ENCODE results near the gene LYL1. TPM values are rescaled to one million over a fixed set of nuclear protein-coding genes. Genes with fewer than 3 reads are reported as not detected.
A peak's percentile ranks its signal among the peaks of the same experiment; 100 is the strongest.

Gene LYL1
- total RNA-seq (10 to 100 TPM; 15.4 to 32.9 TPM), polyA plus RNA-seq (ENCODE audit: insufficient read length in 6 of 6) (10 to 100 TPM in 2 of 6 donors, 1 to 10 TPM in 4; 5.3 to 10.9 (median 8.8) TPM)
- long read RNA-seq, donor 1, transcript LYL1-201 (4 exons, 1,490 nt), result major isoform, 17 of 19 reads
- long read RNA-seq, donor 1, partial matches to known transcripts, result 0 of 19 reads
- long read RNA-seq, donor 1, other reads (novel, unspliced or antisense), result 0 of 19 reads
- long read RNA-seq, donor 2, partial matches to known transcripts, result 0 of 3 reads
- long read RNA-seq, donor 2, other reads (novel, unspliced or antisense), result 0 of 3 reads
- long read RNA-seq, donor 3, partial matches to known transcripts, result 0 of 4 reads
- long read RNA-seq, donor 3, other reads (novel, unspliced or antisense), result 0 of 4 reads
- long read RNA-seq, donor 4, partial matches to known transcripts, result 0 of 3 reads
- long read RNA-seq, donor 4, other reads (novel, unspliced or antisense), result 0 of 3 reads
- long read RNA-seq, donor 5, partial matches to known transcripts, result 0 of 4 reads
- long read RNA-seq, donor 5, other reads (novel, unspliced or antisense), result 0 of 4 reads
- long read RNA-seq, donor 6, transcript LYL1-201 (4 exons, 1,490 nt), result major isoform, 6 of 8 reads
- long read RNA-seq, donor 6, partial matches to known transcripts, result 0 of 8 reads
- long read RNA-seq, donor 6, other reads (novel, unspliced or antisense), result 0 of 8 reads
- long read RNA-seq, donor 7, partial matches to known transcripts, result 0 of 1 reads
- long read RNA-seq, donor 7, other reads (novel, unspliced or antisense), result 0 of 1 reads
- long read RNA-seq, donor 8, transcript LYL1-201 (4 exons, 1,490 nt), result major isoform, 5 of 8 reads
- long read RNA-seq, donor 8, partial matches to known transcripts, result 0 of 8 reads
- long read RNA-seq, donor 8, other reads (novel, unspliced or antisense), result 0 of 8 reads
- long read RNA-seq, donor 9, result 0 reads
- long read RNA-seq, donor 10, transcript LYL1-201 (4 exons, 1,490 nt), result major isoform, 27 of 42 reads
- long read RNA-seq, donor 10, partial matches to known transcripts, result 0 of 42 reads
- long read RNA-seq, donor 10, other reads (novel, unspliced or antisense), result 15 of 42 reads
- long read RNA-seq, donor 11, result 0 reads
- long read RNA-seq, donor 12, partial matches to known transcripts, result 0 of 6 reads
- long read RNA-seq, donor 12, other reads (novel, unspliced or antisense), result 0 of 6 reads

- intact Hi-C loops (cut with DNase I), result no loop called here
- peak within 1 kb of the TSS; percentile 42 to 50 for H3K4me3 ChIP-seq
- H3K36me3 ChIP-seq, result peaks cover 0 to 22% of the 10 kb centered on the region in 2 donors
- H3K9me3 ChIP-seq, result no peaks in the 10 kb centered on the region
- peak within 1 kb of the TSS; percentile 82 to 98 for H3K27ac ChIP-seq
- DNase-seq, result peak in 3 of 4 donors; percentile 74 to 96 (median 88)
- TF ChIP-seq CTCF (IDR thresholded peaks at IDR 0.05), result no peak
- peak; percentile 66 for ATAC-seq
- peaks cover 13 to 65% of the 10 kb centered on the region in 2 donors for H3K4me1 ChIP-seq
- no peaks in the 10 kb centered on the region for H3K27me3 ChIP-seq
These were observed at the start of gene LYL1 for GRCh38 chr19:13102666-13103580. Gene LYL1, minus strand, starts transcription at chr19:13102858. Its CDS starts 1,687 bp downstream, at chr19:13101171.

- peak in 1 of 2 donors; percentile 39 for TF ChIP-seq CTCF (IDR thresholded peaks at IDR 0.05)
- Histone ChIP-seq H3K27ac (peak overlapping the region; percentile 96 to 97), H3K36me3 (no peaks in the 10 kb centered on the region), H3K4me1 (peaks cover 10 to 41% of the 10 kb centered on the region in 2 donors), H3K27me3 (no peaks in the 10 kb centered on the region), H3K4me3 (peak overlapping the region; percentile 95 to 100), H3K9me3 (no peaks in the 10 kb centered on the region)
- peak; percentile 54 for ATAC-seq
- DNase-seq, result peak; percentile 96 to 98 (median 97)
- intact Hi-C loops (cut with DNase I), result no loop called here
These were observed 49.1 kb upstream of the LYL1 start for GRCh38 chr19:13151605-13152355.

GRCh38 chr19:13150931-13151604 lies 48.4 kb upstream of the LYL1 start:
- no peak for TF ChIP-seq CTCF (IDR thresholded peaks at IDR 0.05)
- ATAC-seq (no peak), DNase-seq (peak in 2 of 4 donors; percentile 32 to 80)
- intact Hi-C loops (cut with DNase I), result no loop called here
- peak overlapping the region; percentile 96 to 97 for H3K27ac ChIP-seq
- no peaks in the 10 kb centered on the region for H3K36me3 ChIP-seq
- peaks cover 10 to 41% of the 10 kb centered on the region in 2 donors for H3K4me1 ChIP-seq
- peak overlapping the region; percentile 85 to 100 for H3K4me3 ChIP-seq
- no peaks in the 10 kb centered on the region for H3K27me3 ChIP-seq
- no peaks in the 10 kb centered on the region for H3K9me3 ChIP-seq

Data from left lung (tissue), 14 donors.